GM18873 (cell line): Measurements from ENCODE around the gene NARF.
A peak's percentile ranks its signal among the peaks of the same experiment; 100 is the strongest.
"Not testable (repeated sequence)": the region's sequence is repeated elsewhere in the genome, so short reads cannot be mapped to it uniquely, and the experiment has no call there.

Experiments used
- ATAC-seq: cut with Tn5 transposase; IDR thresholded peaks from one replicate; pipeline ENCODE4 v1.9.1; 2021; ENCODE audit warnings: mild to moderate bottlenecking, moderate library complexity, moderate number of reproducible peaks; ENCODE audit not compliant: unreplicated experiment, low FRiP score

Gene NARF

GRCh38 chr17:82496529-82497434 lies 38.2 kb downstream of the NARF start:
- ATAC-seq: peak; percentile 46

- ATAC-seq: no peak
Measured at GRCh38 chr17:82497483-82498405, 39.2 kb downstream of the NARF start.

- ATAC-seq: no peak
Measured at GRCh38 chr17:82502207-82502606, 43.7 kb downstream of the NARF start.

GRCh38 chr17:82503094-82503727 lies 44.7 kb downstream of the NARF start:
- ATAC-seq: no peak

GRCh38 chr17:82503728-82504308 lies 45.3 kb downstream of the NARF start:
- ATAC-seq: no peak

GRCh38 chr17:82505296-82505695 lies 46.8 kb downstream of the NARF start:
- no peak for ATAC-seq

GRCh38 chr17:82506402-82506801 lies 47.9 kb downstream of the NARF start:
- ATAC-seq: peak; percentile 84

GRCh38 chr17:82507631-82508175 lies 49.2 kb downstream of the NARF start:
- ATAC-seq: no peak

GRCh38 chr17:82511642-82512041 lies 53.1 kb downstream of the NARF start:
- not testable (repeated sequence) for ATAC-seq

- ATAC-seq: not testable (repeated sequence)
Measured at GRCh38 chr17:82513864-82514263, 55.3 kb downstream of the NARF start.

GRCh38 chr17:82517230-82517865 lies 58.8 kb downstream of the NARF start:
- ATAC-seq: no peak

GRCh38 chr17:82518826-82519810 lies 60.6 kb downstream of the NARF start, which contains the start of gene FOXK2:
Gene FOXK2, plus strand, starts transcription at chr17:82519732. Its CDS starts 157 bp downstream, at chr17:82519889.
- ATAC-seq: peak; percentile 73

- ATAC-seq: no peak
Measured at GRCh38 chr17:82519971-82520903, 61.7 kb downstream of the NARF start.

- ATAC-seq: no peak
Measured at GRCh38 chr17:82524540-82524939, 66.0 kb downstream of the NARF start.

GRCh38 chr17:82525712-82526111 lies 67.2 kb downstream of the NARF start:
- no peak for ATAC-seq

- ATAC-seq: no peak
Measured at GRCh38 chr17:82527898-82528297, 69.4 kb downstream of the NARF start.
